Measurements from ENCODE around the gene MCAT.

GRCh38 chr22:43183496-43184277, 40.5 kb upstream of the MCAT start:
- TF ChIP-seq POLR2A (IDR thresholded peaks at IDR 0.05): no peak
- no peak for TF ChIP-seq CTCF (IDR thresholded peaks at IDR 0.05)
- no peak for TF ChIP-seq POLR2AphosphoS5 (IDR thresholded peaks at IDR 0.05; ENCODE audit: insufficient read depth in 1 of 2, low read depth in 1 of 2)

All from vagina (tissue), 2 donors.